GM12873 (cell line): ENCODE data around the gene CORO1C.

Source experiments
- CTCF ChIP-seq: IDR thresholded peaks from 2 replicates; pipeline ENCODE4 v1.5.1; 2012; ENCODE audit warnings: low read depth, mild to moderate bottlenecking, moderate library complexity, low read length, control low read depth; ENCODE audit not compliant: insufficient read depth; ENCODE audit errors: missing control alignments

Gene CORO1C

GRCh38 chr12:108608616-108609015, 122.7 kb downstream of the CORO1C start:
- no peak for TF ChIP-seq CTCF

GRCh38 chr12:108607981-108608600, 123.2 kb downstream of the CORO1C start:
- TF ChIP-seq CTCF = no peak

GRCh38 chr12:108606492-108606891, 124.8 kb downstream of the CORO1C start:
- no peak for TF ChIP-seq CTCF

GRCh38 chr12:108605690-108606406, 125.5 kb downstream of the CORO1C start:
- TF ChIP-seq CTCF = no peak

- TF ChIP-seq CTCF = no peak
Observed at GRCh38 chr12:108605000-108605689, 126.2 kb downstream of the CORO1C start.

- TF ChIP-seq CTCF = no peak
Observed at GRCh38 chr12:108604208-108604941, 126.9 kb downstream of the CORO1C start.

- no peak for TF ChIP-seq CTCF
Observed at GRCh38 chr12:108603743-108604142, 127.6 kb downstream of the CORO1C start.
